K562 (cell line): ENCODE results near the gene PYROXD2. TPM values are rescaled to one million over a fixed set of nuclear protein-coding genes. Genes with fewer than 3 reads are reported as not detected.

Experiments used
- ATAC-seq: fragments of 200-7000 bp; cut with Tn5 transposase; 3 replicates; pipeline ENCODE4 v1.9.1; 2020; ENCODE audit warnings: moderate library complexity
- BruUV-seq: library from RNA; stranded (reverse); fragments of 400-500 nt; replicated peaks from 2 replicates; lab custom pipeline; 2021; lab: Mats Ljungman, UMichigan
- CTCF ChIA-PET: fragments of 300-600 bp; formaldehyde crosslinking; extraction: SDS; loops from one replicate; lab custom pipeline; 2021; ENCODE audit warnings: low intra/inter-chr PET ratio; lab: Yijun Ruan, JAX
- POLR2A ChIA-PET: fragments of 300-600, 350-650 bp; sonication (Branson Sonifier 250); formaldehyde crosslinking; extraction: SDS; loops from one replicate; lab custom pipeline; 2021; ENCODE audit warnings: antibody characterized with exemption, inconsistent platforms; lab: Yijun Ruan, JAX
- DNase-seq, 4 experiments: peaks; one replicate each; pipeline versions ENCODE4 v3.0.0 to v3.0.0-alpha.2; 2011 to 2018; ENCODE audit warnings: low spot score in 3 of 4, mixed read lengths in 3 of 4; ENCODE audit errors: extremely low read depth in 1 of 4
- FAIRE-seq: peaks from 2 replicates; lab custom pipeline; 2011; peaks lifted over from hg19 to GRCh38; lab: Jason Lieb, UNC
- H2AFZ ChIP-seq: 2 replicates; pipeline ENCODE4 v1.6.0; 2011; ENCODE audit warnings: low read depth, low read length, control low read depth, inconsistent platforms
- H3K27ac ChIP-seq: fragments of 200-600 bp; 3 replicates; pipeline ENCODE4 v1.8.0; 2011; ENCODE audit warnings: low read depth, mild to moderate bottlenecking, control low read depth, inconsistent platforms, low read length, moderate library complexity, mixed read lengths; ENCODE audit errors: extremely low read depth
- H3K27me3 ChIP-seq, 2 experiments: fragments of 300-600 bp in 1 of 2; 2 replicates in 1 of 2; 3 replicates in 1 of 2; pipeline versions ENCODE4 v1.6.0 to v1.8.0; 2011; ENCODE audit warnings: inconsistent platforms in 2 of 2, low read length in 2 of 2, mild to moderate bottlenecking in 1 of 2, mixed read lengths in 1 of 2, moderate library complexity in 1 of 2; ENCODE audit not compliant: control insufficient read depth in 2 of 2, insufficient read depth in 2 of 2
- H3K36me3 ChIP-seq: fragments of 300-600 bp; 3 replicates; pipeline ENCODE4 v1.8.0; 2011; ENCODE audit warnings: mild to moderate bottlenecking, low read length, inconsistent platforms; ENCODE audit not compliant: control insufficient read depth, insufficient read depth
- H3K4me1 ChIP-seq, 2 experiments: fragments of 200-600 bp in 1 of 2; replicated peaks in 1 of 2; 2 replicates in 1 of 2; 3 replicates in 1 of 2; pipeline versions ENCODE4 v1.5.1 to v1.8.0; 2011; ENCODE audit warnings: inconsistent platforms in 2 of 2, low read length in 2 of 2, mild to moderate bottlenecking in 1 of 2, mixed read lengths in 1 of 2, moderate library complexity in 1 of 2; ENCODE audit not compliant: control insufficient read depth in 2 of 2, insufficient read depth in 2 of 2
- H3K4me2 ChIP-seq: 2 replicates; pipeline ENCODE4 v1.6.1; 2011; ENCODE audit warnings: low read length, control low read depth, inconsistent platforms, mixed read lengths; ENCODE audit not compliant: insufficient read depth
- H3K4me3 ChIP-seq: fragments of 200-600 bp; sonication (generic), shearing (Covaris generic); 2 replicates; pipeline ENCODE4 v1.5.1; 2016; ENCODE audit warnings: control low read depth, inconsistent platforms
- H3K79me2 ChIP-seq: fragments of 200-600 bp; 3 replicates; pipeline ENCODE4 v1.8.0; 2011; ENCODE audit warnings: low read length, inconsistent platforms; ENCODE audit not compliant: control insufficient read depth, insufficient read depth
- H3K9ac ChIP-seq, 2 experiments: 2 replicates each; pipeline versions ENCODE4 v1.6.0 to v1.6.1; 2011; ENCODE audit warnings: low read depth in 2 of 2, low read length in 2 of 2, control low read depth in 1 of 2, inconsistent platforms in 1 of 2, mild to moderate bottlenecking in 1 of 2, mixed read lengths in 1 of 2; ENCODE audit not compliant: insufficient read depth in 1 of 2
- H3K9me1 ChIP-seq: one replicate; pipeline ENCODE4 v1.6.0; 2011; ENCODE audit warnings: inconsistent platforms, mild to moderate bottlenecking, low read length, moderate library complexity; ENCODE audit not compliant: control insufficient read depth, insufficient read depth
- H3K9me3 ChIP-seq: replicated peaks from 2 replicates; pipeline ENCODE4 v1.5.1; 2011; ENCODE audit warnings: low read depth, low read length, inconsistent platforms; ENCODE audit not compliant: control insufficient read depth, insufficient read depth
- H4K20me1 ChIP-seq: replicated peaks from 2 replicates; pipeline ENCODE4 v1.6.1; 2011; ENCODE audit warnings: low read length, inconsistent platforms, mixed read lengths; ENCODE audit not compliant: control insufficient read depth, insufficient read depth
- CCNT2 ChIP-seq: IDR thresholded peaks from 2 replicates; pipeline ENCODE4 v1.6.1; 2011; ENCODE audit warnings: borderline replicate concordance, low read depth, mild to moderate bottlenecking, moderate library complexity, mixed read lengths, low read length; ENCODE audit not compliant: insufficient read length; ENCODE audit errors: extremely low read depth
- CEBPZ ChIP-seq: fragments of 150-350 bp; IDR thresholded peaks from 2 replicates; pipeline ENCODE4 v1.6.1; 2014; ENCODE audit warnings: low read depth, mild to moderate bottlenecking, low read length, borderline replicate concordance
- ELK3 ChIP-seq: fragments of 450-650 bp; formaldehyde crosslinking; IDR thresholded peaks from 2 replicates; pipeline ENCODE4 v1.4.0; 2020; ENCODE audit warnings: mild to moderate bottlenecking
- EP300 ChIP-seq: IDR thresholded peaks from 2 replicates; pipeline ENCODE4 v1.6.1; 2012; ENCODE audit warnings: low read length, improper control_type of control experiment
- KAT7 ChIP-seq: sonication (generic); formaldehyde crosslinking; IDR thresholded peaks from 2 replicates; pipeline ENCODE4 v1.8.0; 2022; ENCODE audit warnings: missing genetic modification reagents, mild to moderate bottlenecking, borderline replicate concordance
- MAFK ChIP-seq: IDR thresholded peaks from 2 replicates; pipeline ENCODE4 v1.6.1; 2011; ENCODE audit warnings: low read length, improper control_type of control experiment
- RUNX1 ChIP-seq: sonication (generic); IDR thresholded peaks from 2 replicates; pipeline ENCODE4 v1.6.1; 2016; ENCODE audit warnings: antibody characterized with exemption, low read depth
- TCF3 ChIP-seq: sonication (generic); formaldehyde crosslinking; IDR thresholded peaks from 2 replicates; pipeline ENCODE4 v1.4.0; 2020; ENCODE audit warnings: mild to moderate bottlenecking, missing genetic modification reagents
- ZBTB33 ChIP-seq: sonication (generic); formaldehyde crosslinking; IDR thresholded peaks from 2 replicates; pipeline ENCODE4 v1.8.1; 2023; ENCODE audit warnings: mild to moderate bottlenecking, missing genetic modification reagents
- ZFP30 ChIP-seq: fragments of 250-450 bp; sonication (Bioruptor Pico); IDR thresholded peaks from 2 replicates; pipeline ENCODE4 v1.8.0; 2022; ENCODE audit warnings: moderate library complexity, mild to moderate bottlenecking, inconsistent platforms, borderline replicate concordance
- ZNF24 ChIP-seq: fragments of 450-650 bp; IDR thresholded peaks from 2 replicates; pipeline ENCODE4 v1.6.1; 2016
- ZNF384 ChIP-seq: IDR thresholded peaks from 2 replicates; pipeline ENCODE4 v1.6.1; 2012; ENCODE audit warnings: low read depth, low read length, improper control_type of control experiment
- ZNF696 ChIP-seq: fragments of 250-450 bp; sonication (Bioruptor Pico); conservative IDR thresholded peaks from 2 replicates; pipeline ENCODE4 v1.4.0; 2020; ENCODE audit warnings: mild to moderate bottlenecking, moderate library complexity
- WGBS: fragments of 100-300 bp; shearing (Covaris generic); methylation state at CpG from one replicate; pipeline ENCODE4 v1.1.6; 2016; ENCODE audit warnings: low coverage, mixed read lengths; ENCODE audit not compliant: insufficient coverage; ENCODE audit errors: missing lambda C conversion rate; 5-methylcytosine and 5-hydroxymethylcytosine counted together
- in situ Hi-C: fragments of 300-500 bp; cut with MboI; formaldehyde crosslinking; loops from 4 replicates; pipeline ENCODE4 v1.15.0; 2018; ENCODE audit warnings: inconsistent platforms, mixed read lengths
- intact Hi-C: fragments of 100-400 bp; cut with micrococcal nuclease; formaldehyde crosslinking; loops from 2 replicates; pipeline ENCODE4 v1.14.2; 2022
- polyA plus RNA-seq, 8 experiments: library from polyadenylated mRNA; depleted of rRNA in 4 of 8; stranded (reverse) in 5 of 8; unstranded in 3 of 8; fragments of >200 nt; fragmentation: Nextera tagmentation in 2 of 8; fragmentation: Illumina TruSeq in 1 of 8; extraction: Ambion mirVana in 2 of 8; extraction: Trizol in 1 of 8; gene quantifications; 2 replicates each; pipeline versions ENCODE4 v1.2.1 to v1.2.3, GENCODE V29; 2011 to 2014; ENCODE audit warnings: inconsistent platforms in 1 of 8, missing spikeins in 1 of 8
- total RNA-seq, 7 experiments: library from RNA; depleted of rRNA in 6 of 7; stranded (reverse); fragments of >200 nt in 6 of 7; fragmentation: Illumina TruSeq in 2 of 7; extraction: Trizol in 2 of 7; gene quantifications; 2 replicates each; pipeline versions ENCODE4 v1.2.1 to v1.2.3, GENCODE V29; 2011 to 2021; ENCODE audit warnings: low replicate concordance in 1 of 7

PYROXD2 gene
- total and polyA plus RNA-seq, 9 of the 15 experiments (the other 6 are each of a cell fraction or from before 2014, with no cell fraction given): 0.14 to 1.4 (median 0.58) TPM

DNA sequence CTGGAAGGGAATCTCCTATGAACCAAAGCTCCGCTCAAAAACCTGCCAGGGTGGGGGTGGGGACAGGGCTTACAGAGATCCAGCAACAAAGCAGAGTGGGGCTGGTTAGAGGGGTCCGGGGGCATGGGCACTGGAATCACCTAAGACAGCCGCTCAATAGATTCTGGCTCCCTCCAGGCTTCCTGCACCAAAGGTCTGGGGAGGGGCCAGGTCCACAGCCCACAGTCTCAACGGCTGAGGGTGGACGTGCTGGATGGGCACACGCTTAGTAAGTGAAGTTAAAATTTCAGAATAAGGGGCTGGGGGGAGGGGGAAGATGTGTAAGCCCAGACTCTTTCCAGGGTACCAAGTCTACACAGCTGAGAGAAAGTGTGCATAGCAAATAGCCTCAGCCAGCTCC, 31.1 kb downstream of the PYROXD2 start:
- Histone ChIP-seq H3K4me1 (peaks cover 6% of the 10 kb centered on the region in 2 experiments; a peak in 4 of 5 replicates), H3K79me2 (no peaks in the 10 kb centered on the region), H3K4me3 (no peak overlapping the region), H3K9me1 (no peaks in the 10 kb centered on the region), H3K4me2 (no peak overlapping the region), H4K20me1 (peaks cover 4% of the 10 kb centered on the region; the same call in 1 of the 2 replicates), H3K9ac (no peak overlapping the region), H3K36me3 (no peaks in the 10 kb centered on the region), H2AFZ (no peak overlapping the region), H3K9me3 (no peaks in the 10 kb centered on the region), H3K27me3 (peaks cover 0 to 42% of the 10 kb centered on the region in 2 experiments; a peak in 2 of 5 replicates), H3K27ac (no peak overlapping the region)
- ATAC-seq (no peak), DNase-seq (no peak), FAIRE-seq (no peak)
- ChIA-PET CTCF (no interaction called here), POLR2A (no interaction called here)
- intact Hi-C loops (no loop called here), in situ Hi-C loops (no loop called here)
- BruUV-seq: no TSS peak
- 11% methylated on average over 4 of the region's 6 CpGs for WGBS
- TF ChIP-seq CEBPZ: no peak
- no peak for TF ChIP-seq EP300
- no peak for TF ChIP-seq ZBTB33 (CRISPR knock-in tag)
- no peak for TF ChIP-seq ZNF384
- TF ChIP-seq ZNF696 (CRISPR knock-in tag): no peak
- no peak for TF ChIP-seq TCF3
- TF ChIP-seq ZNF24: no peak
- TF ChIP-seq ELK3 (CRISPR knock-in tag): no peak
- TF ChIP-seq CCNT2: no peak
- TF ChIP-seq MAFK: no peak
- TF ChIP-seq KAT7 (CRISPR knock-in tag): no peak
- no peak for TF ChIP-seq ZFP30 (CRISPR knock-in tag)
- no peak for TF ChIP-seq RUNX1
